Measurements from ENCODE around the gene SHOC1. TPM values are rescaled to one million over a fixed set of nuclear protein-coding genes. Genes with fewer than 3 reads are reported as not detected.

The SHOC1 gene
- total RNA-seq, 1 donor = under 0.01 TPM

- H3K79me2 ChIP-seq (ENCODE audit: insufficient read depth, low read length) = no peaks in the 10 kb centered on the region
- H3K9me3 ChIP-seq (ENCODE audit: low read depth, low read length) = no peaks in the 10 kb centered on the region
- no peaks in the 10 kb centered on the region for H3K27me3 ChIP-seq (ENCODE audit: insufficient read depth, low read length)
- H2AFZ ChIP-seq (ENCODE audit: low read length) = no peak overlapping the region
- no peak overlapping the region for H3K27ac ChIP-seq (ENCODE audit: low read depth, low read length)
- H4K20me1 ChIP-seq (ENCODE audit: insufficient read depth, low read length) = no peaks in the 10 kb centered on the region
- no peak for DNase-seq (ENCODE audit: insufficient read length, low spot score, missing footprints)
- peaks cover 10% of the 10 kb centered on the region for H3K4me1 ChIP-seq (ENCODE audit: insufficient read depth, low read length)
- H3K4me2 ChIP-seq (ENCODE audit: insufficient read depth, low read length) = no peak overlapping the region
- TF ChIP-seq CTCF (IDR thresholded peaks at IDR 0.05; ENCODE audit: extremely low read depth, low read depth, low read length) = no peak
- H3K36me3 ChIP-seq (ENCODE audit: insufficient read depth, low read length) = no peaks in the 10 kb centered on the region
- no peak overlapping the region for H3K4me3 ChIP-seq (ENCODE audit: insufficient read depth, low read length)
These were observed 9.2 kb upstream of the SHOC1 start for GRCh38 chr9:111803924-111804323.

GRCh38 chr9:111799915-111800526 is 5.3 kb upstream of the SHOC1 start:
- no peak overlapping the region for H3K4me2 ChIP-seq (ENCODE audit: insufficient read depth, low read length)
- no peak overlapping the region for H3K4me3 ChIP-seq (ENCODE audit: insufficient read depth, low read length)
- H2AFZ ChIP-seq (ENCODE audit: low read length) = no peak overlapping the region
- no peaks in the 10 kb centered on the region for H3K9me3 ChIP-seq (ENCODE audit: low read depth, low read length)
- no peak for DNase-seq (ENCODE audit: insufficient read length, low spot score, missing footprints)
- H3K27ac ChIP-seq (ENCODE audit: low read depth, low read length) = no peak overlapping the region
- TF ChIP-seq CTCF (IDR thresholded peaks at IDR 0.05; ENCODE audit: extremely low read depth, low read depth, low read length) = no peak
- H3K79me2 ChIP-seq (ENCODE audit: insufficient read depth, low read length) = no peaks in the 10 kb centered on the region
- no peaks in the 10 kb centered on the region for H3K4me1 ChIP-seq (ENCODE audit: insufficient read depth, low read length)
- H4K20me1 ChIP-seq (ENCODE audit: insufficient read depth, low read length) = no peaks in the 10 kb centered on the region
- H3K27me3 ChIP-seq (ENCODE audit: insufficient read depth, low read length) = no peaks in the 10 kb centered on the region
- no peaks in the 10 kb centered on the region for H3K36me3 ChIP-seq (ENCODE audit: insufficient read depth, low read length)

GRCh38 chr9:111799506-111799905 is 4.8 kb upstream of the SHOC1 start:
- no peak for DNase-seq (ENCODE audit: insufficient read length, low spot score, missing footprints)
- H3K27me3 ChIP-seq (ENCODE audit: insufficient read depth, low read length) = no peaks in the 10 kb centered on the region
- TF ChIP-seq CTCF (IDR thresholded peaks at IDR 0.05; ENCODE audit: extremely low read depth, low read depth, low read length) = no peak
- H3K27ac ChIP-seq (ENCODE audit: low read depth, low read length) = no peak overlapping the region
- H3K4me3 ChIP-seq (ENCODE audit: insufficient read depth, low read length) = no peak overlapping the region
- H3K9me3 ChIP-seq (ENCODE audit: low read depth, low read length) = no peaks in the 10 kb centered on the region
- H3K36me3 ChIP-seq (ENCODE audit: insufficient read depth, low read length) = no peaks in the 10 kb centered on the region
- H3K4me1 ChIP-seq (ENCODE audit: insufficient read depth, low read length) = no peaks in the 10 kb centered on the region
- H4K20me1 ChIP-seq (ENCODE audit: insufficient read depth, low read length) = no peaks in the 10 kb centered on the region
- no peak overlapping the region for H2AFZ ChIP-seq (ENCODE audit: low read length)
- H3K79me2 ChIP-seq (ENCODE audit: insufficient read depth, low read length) = no peaks in the 10 kb centered on the region
- no peak overlapping the region for H3K4me2 ChIP-seq (ENCODE audit: insufficient read depth, low read length)

- Histone ChIP-seq H3K4me2 (ENCODE audit: insufficient read depth, low read length) (no peak overlapping the region), H3K4me3 (ENCODE audit: insufficient read depth, low read length) (no peak overlapping the region), H3K79me2 (ENCODE audit: insufficient read depth, low read length) (no peaks in the 10 kb centered on the region), H4K20me1 (ENCODE audit: insufficient read depth, low read length) (no peaks in the 10 kb centered on the region), H3K27me3 (ENCODE audit: insufficient read depth, low read length) (no peaks in the 10 kb centered on the region), H3K36me3 (ENCODE audit: insufficient read depth, low read length) (no peaks in the 10 kb centered on the region), H3K4me1 (ENCODE audit: insufficient read depth, low read length) (no peaks in the 10 kb centered on the region), H3K9me3 (ENCODE audit: low read depth, low read length) (no peaks in the 10 kb centered on the region), H3K27ac (ENCODE audit: low read depth, low read length) (no peak overlapping the region), H2AFZ (ENCODE audit: low read length) (no peak overlapping the region)
- no peak for TF ChIP-seq CTCF (IDR thresholded peaks at IDR 0.05; ENCODE audit: extremely low read depth, low read depth, low read length)
- DNase-seq (ENCODE audit: insufficient read length, low spot score, missing footprints) = no peak
These were observed 4.0 kb upstream of the SHOC1 start for GRCh38 chr9:111798786-111799185.
